ENCODE results near the gene LY6G5C. TPM values are rescaled to one million over a fixed set of nuclear protein-coding genes. Genes with fewer than 3 reads are reported as not detected.
A peak's percentile ranks its signal among the peaks of the same experiment; 100 is the strongest.

LY6G5C gene
- total and polyA plus RNA-seq, 2 of the 13 experiments (the other 11 are each of a cell fraction or from before 2014, with no cell fraction given), result 0.33 to 0.55 TPM

GRCh38 chr6:31701666-31702404 is 21.0 kb upstream of the LY6G5C start (continued):
- TF ChIP-seq HNF1B (CRISPR knock-in tag; IDR thresholded peaks at IDR 0.05) (0 out of 2 replicates have a peak, but pooled peaks have one; percentile 35), NONO (IDR thresholded peaks at IDR 0.05) (no peak), NONO (CRISPR knock-in tag; conservative IDR thresholded peaks at IDR 0.05) (0 out of 2 replicates have a peak, but pooled peaks have one; percentile 18), ZNF124 (CRISPR knock-in tag; IDR thresholded peaks at IDR 0.05) (no peak), ZNF44 (CRISPR knock-in tag; IDR thresholded peaks at IDR 0.05) (no peak), ZNF34 (CRISPR knock-in tag; IDR thresholded peaks at IDR 0.05; ENCODE audit: borderline replicate concordance) (no peak), ZNF280D (CRISPR knock-in tag; IDR thresholded peaks at IDR 0.05) (no peak), UBTF (CRISPR knock-in tag; IDR thresholded peaks at IDR 0.05) (no peak), ZNF564 (CRISPR knock-in tag; IDR thresholded peaks at IDR 0.05) (no peak), ZNF430 (CRISPR knock-in tag; IDR thresholded peaks at IDR 0.05) (0 out of 2 replicates have a peak, but pooled peaks have one; percentile 12), ZBTB49 (CRISPR knock-in tag; IDR thresholded peaks at IDR 0.05; ENCODE audit: borderline replicate concordance) (no peak), ZNF530 (CRISPR knock-in tag; IDR thresholded peaks at IDR 0.05; ENCODE audit: low read depth) (no peak), IRF2 (CRISPR knock-in tag; IDR thresholded peaks at IDR 0.05) (no peak), NAIF1 (CRISPR knock-in tag; IDR thresholded peaks at IDR 0.05; ENCODE audit: borderline replicate concordance) (no peak), CSRNP1 (CRISPR knock-in tag; IDR thresholded peaks at IDR 0.05) (no peak), ZNF33B (CRISPR knock-in tag; IDR thresholded peaks at IDR 0.05) (no peak), TCF7 (IDR thresholded peaks at IDR 0.05; ENCODE audit: low read depth) (no peak), ZBTB42 (CRISPR knock-in tag; IDR thresholded peaks at IDR 0.05) (0 out of 2 replicates have a peak, but pooled peaks have one; percentile 4)
